ENCODE measurements around the gene PNPLA3. TPM values are rescaled to one million over a fixed set of nuclear protein-coding genes. Genes with fewer than 3 reads are reported as not detected.

Gene PNPLA3
- total and polyA plus RNA-seq, 2 experiments from 2014 or later: 17.1 to 17.3 TPM

DNA sequence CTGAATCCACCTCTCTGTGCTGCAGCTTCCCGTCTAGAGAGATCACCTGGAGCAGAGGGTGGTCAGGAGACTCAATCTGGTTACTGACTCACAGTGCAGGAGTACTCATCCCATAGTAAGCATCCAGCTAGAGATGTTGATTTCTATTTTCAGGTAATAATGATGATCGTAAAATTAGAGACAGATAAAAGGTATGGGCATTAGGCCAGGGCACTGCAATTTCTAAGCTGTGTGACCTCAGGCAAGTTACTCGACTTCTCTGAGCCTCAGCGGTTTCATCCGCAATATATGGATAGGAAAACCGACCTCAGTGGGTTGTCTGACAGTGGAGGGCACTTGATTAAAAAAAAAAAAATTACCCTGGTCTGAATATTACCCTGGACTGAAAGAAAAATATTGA, 17.8 kb downstream of the PNPLA3 start:
- H3K27me3 ChIP-seq: no peaks in the 10 kb centered on the region
- no peak overlapping the region for H2AFZ ChIP-seq
- no peaks in the 10 kb centered on the region for H3K36me3 ChIP-seq (replicated peaks; ENCODE audit: insufficient read depth, low read depth)
- WGBS (ENCODE audit: low lambda C conversion rate, missing lambda C conversion rate): 93% methylated on average over 6 of the region's 6 CpGs
- no peak overlapping the region for H3K27ac ChIP-seq
- H3K9me3 ChIP-seq (ENCODE audit: low read depth): no peaks in the 10 kb centered on the region
- H3K9me2 ChIP-seq (replicated peaks; ENCODE audit: insufficient read depth): no peaks in the 10 kb centered on the region
- H3K4me3 ChIP-seq: no peak overlapping the region
- H3K4me1 ChIP-seq (ENCODE audit: insufficient read depth): no peaks in the 10 kb centered on the region
- TF ChIP-seq EZH2phosphoT487 (IDR thresholded peaks at IDR 0.05; ENCODE audit: low read depth, severe bottlenecking, unreplicated experiment) (no peak), EZH2 (IDR thresholded peaks at IDR 0.05; ENCODE audit: borderline replicate concordance) (no peak)
- TF ChIP-seq, protein P1, sequence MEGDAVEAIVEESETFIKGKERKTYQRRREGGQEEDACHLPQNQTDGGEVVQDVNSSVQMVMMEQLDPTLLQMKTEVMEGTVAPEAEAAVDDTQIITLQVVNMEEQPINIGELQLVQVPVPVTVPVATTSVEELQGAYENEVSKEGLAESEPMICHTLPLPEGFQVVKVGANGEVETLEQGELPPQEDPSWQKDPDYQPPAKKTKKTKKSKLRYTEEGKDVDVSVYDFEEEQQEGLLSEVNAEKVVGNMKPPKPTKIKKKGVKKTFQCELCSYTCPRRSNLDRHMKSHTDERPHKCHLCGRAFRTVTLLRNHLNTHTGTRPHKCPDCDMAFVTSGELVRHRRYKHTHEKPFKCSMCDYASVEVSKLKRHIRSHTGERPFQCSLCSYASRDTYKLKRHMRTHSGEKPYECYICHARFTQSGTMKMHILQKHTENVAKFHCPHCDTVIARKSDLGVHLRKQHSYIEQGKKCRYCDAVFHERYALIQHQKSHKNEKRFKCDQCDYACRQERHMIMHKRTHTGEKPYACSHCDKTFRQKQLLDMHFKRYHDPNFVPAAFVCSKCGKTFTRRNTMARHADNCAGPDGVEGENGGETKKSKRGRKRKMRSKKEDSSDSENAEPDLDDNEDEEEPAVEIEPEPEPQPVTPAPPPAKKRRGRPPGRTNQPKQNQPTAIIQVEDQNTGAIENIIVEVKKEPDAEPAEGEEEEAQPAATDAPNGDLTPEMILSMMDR (IDR thresholded peaks at IDR 0.05; ENCODE audit: poor library complexity): no peak
- H3K4me2 ChIP-seq: no peak overlapping the region
- H3K79me2 ChIP-seq: no peaks in the 10 kb centered on the region
- no peak for DNase-seq (ENCODE audit: low spot score)
- no peaks in the 10 kb centered on the region for H4K20me1 ChIP-seq (ENCODE audit: insufficient read depth, poor library complexity, severe bottlenecking)

DNA sequence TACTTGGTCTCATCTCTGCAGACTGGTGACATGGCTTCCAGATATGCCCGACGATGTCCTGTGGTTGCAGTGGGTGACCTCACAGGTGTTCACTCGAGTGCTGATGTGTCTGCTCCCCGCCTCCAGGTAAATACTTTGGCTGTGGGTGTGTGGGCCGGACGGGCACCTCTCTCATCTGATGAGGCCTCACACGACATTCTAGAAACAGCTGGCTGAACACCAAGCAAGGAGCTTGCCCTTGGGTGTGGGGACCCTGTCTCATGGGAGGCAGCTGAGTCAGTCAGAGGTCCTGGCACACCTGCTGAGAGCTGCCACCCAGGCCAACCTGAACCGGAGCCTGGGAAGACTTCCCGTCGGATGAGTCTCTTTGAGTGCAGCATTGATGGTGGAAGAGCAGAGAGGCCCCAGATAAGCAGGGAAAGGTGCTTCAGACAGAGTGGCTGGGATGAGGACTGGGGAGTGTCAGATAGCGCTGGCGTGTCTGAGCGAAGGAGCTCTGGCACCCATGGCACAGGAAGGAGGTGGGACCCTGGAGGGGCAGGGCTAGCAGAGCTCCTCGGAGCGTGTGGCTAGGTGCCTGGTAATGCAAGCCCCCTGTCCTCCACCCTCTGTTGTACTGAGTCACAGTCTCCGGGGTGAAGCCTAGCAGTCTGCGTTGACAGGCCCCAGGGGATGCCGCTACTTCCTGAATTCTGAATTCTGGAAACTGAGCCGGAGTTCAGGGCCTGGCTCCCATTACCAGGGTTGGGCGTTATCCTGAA, 21.2 kb downstream of the PNPLA3 start:
- Histone ChIP-seq H3K4me2 (no peak overlapping the region), H3K27me3 (no peaks in the 10 kb centered on the region), H3K9me2 (replicated peaks; ENCODE audit: insufficient read depth) (no peaks in the 10 kb centered on the region), H3K9me3 (ENCODE audit: low read depth) (no peaks in the 10 kb centered on the region), H3K27ac (no peak overlapping the region), H3K79me2 (no peaks in the 10 kb centered on the region), H3K4me3 (no peak overlapping the region), H2AFZ (no peak overlapping the region), H4K20me1 (ENCODE audit: insufficient read depth, poor library complexity, severe bottlenecking) (no peaks in the 10 kb centered on the region), H3K4me1 (ENCODE audit: insufficient read depth) (no peaks in the 10 kb centered on the region), H3K36me3 (replicated peaks; ENCODE audit: insufficient read depth, low read depth) (no peaks in the 10 kb centered on the region)
- DNase-seq (ENCODE audit: low spot score): no peak
- 93% methylated on average over 20 of the region's 20 CpGs for WGBS (ENCODE audit: low lambda C conversion rate, missing lambda C conversion rate)
- no peak for TF ChIP-seq EZH2 (IDR thresholded peaks at IDR 0.05; ENCODE audit: borderline replicate concordance)

GRCh38 chr22:43945632-43946383, 22.2 kb downstream of the PNPLA3 start:
- peak; percentile 79 for DNase-seq (ENCODE audit: low spot score)
- WGBS (ENCODE audit: low lambda C conversion rate, missing lambda C conversion rate): 62% methylated on average over 12 of the region's 12 CpGs
- no peak overlapping the region for H2AFZ ChIP-seq

More at GRCh38 chr22:43945632-43946383, 22.2 kb downstream of the PNPLA3 start:
- Histone ChIP-seq H3K9me2 (replicated peaks; ENCODE audit: insufficient read depth) (no peaks in the 10 kb centered on the region), H4K20me1 (ENCODE audit: insufficient read depth, poor library complexity, severe bottlenecking) (no peaks in the 10 kb centered on the region), H3K9me3 (ENCODE audit: low read depth) (no peaks in the 10 kb centered on the region), H3K4me1 (ENCODE audit: insufficient read depth) (no peaks in the 10 kb centered on the region), H3K36me3 (replicated peaks; ENCODE audit: insufficient read depth, low read depth) (no peaks in the 10 kb centered on the region), H3K4me3 (no peak overlapping the region), H3K27me3 (no peaks in the 10 kb centered on the region), H3K79me2 (no peaks in the 10 kb centered on the region), H3K27ac (no peak overlapping the region), H3K4me2 (no peak overlapping the region)
- TF ChIP-seq EZH2phosphoT487 (IDR thresholded peaks at IDR 0.05; ENCODE audit: low read depth, severe bottlenecking, unreplicated experiment) (no peak), EZH2 (IDR thresholded peaks at IDR 0.05; ENCODE audit: borderline replicate concordance) (no peak)
- TF ChIP-seq, protein P1 (IDR thresholded peaks at IDR 0.05; ENCODE audit: poor library complexity): peak; percentile 56

All from hepatocyte (in vitro differentiated cells).